ENCODE measurements around the gene ATAD3A. TPM values are rescaled to one million over a fixed set of nuclear protein-coding genes. Genes with fewer than 3 reads are reported as not detected.

The ATAD3A gene
- total and polyA plus RNA-seq, 9 of the 15 experiments (the other 6 are each of a cell fraction or from before 2014, with no cell fraction given), result 0.10 to 173 (median 36.7) TPM

DNA sequence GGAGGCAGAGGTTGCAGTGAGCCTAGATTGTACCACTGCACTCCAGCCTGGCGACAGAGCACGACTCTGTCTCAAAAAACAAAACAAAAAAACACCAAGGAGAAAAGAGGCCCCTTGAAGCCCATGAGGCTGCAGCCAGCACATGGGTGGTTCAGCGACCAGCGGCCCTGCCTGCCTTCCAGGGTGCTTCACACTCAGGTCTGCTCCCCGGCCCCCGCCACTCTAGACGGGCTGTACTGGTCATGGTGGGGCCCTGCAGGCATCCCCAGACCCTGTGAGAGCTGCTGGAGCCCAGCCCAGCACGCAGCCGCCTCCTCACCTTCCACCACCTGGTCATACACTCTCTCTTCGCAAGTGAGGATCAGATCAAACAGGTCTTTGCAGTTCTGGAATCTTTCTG is 32.6 kb downstream of the ATAD3A start:
- Histone ChIP-seq H2AFZ (ENCODE audit: low read depth, low read length) (no peak overlapping the region), H3K27me3 (ENCODE audit: control insufficient read depth in 2 of 2, insufficient read depth in 2 of 2, low read length in 2 of 2) (no peaks in the 10 kb centered on the region), H3K9me3 (replicated peaks; ENCODE audit: control insufficient read depth, insufficient read depth, low read depth, low read length) (no peaks in the 10 kb centered on the region), H4K20me1 (replicated peaks; ENCODE audit: control insufficient read depth, insufficient read depth, low read length) (peaks cover 3% of the 10 kb centered on the region; the same call in 1 of the 2 replicates), H3K9me1 (ENCODE audit: control insufficient read depth, insufficient read depth, low read length) (no peaks in the 10 kb centered on the region), H3K4me2 (ENCODE audit: insufficient read depth, low read length) (no peak overlapping the region), H3K9ac (ENCODE audit: insufficient read depth in 1 of 2, low read depth in 2 of 2, low read length in 2 of 2) (no peak overlapping the region), H3K27ac (ENCODE audit: extremely low read depth, low read depth, low read length) (no peak overlapping the region), H3K4me3 (no peak overlapping the region), H3K36me3 (ENCODE audit: control insufficient read depth, insufficient read depth, low read length) (peaks cover 72% of the 10 kb centered on the region), H3K4me1 (replicated peaks in 1 of 2; ENCODE audit: control insufficient read depth in 2 of 2, insufficient read depth in 2 of 2, low read length in 2 of 2) (peaks cover 0 to 43% of the 10 kb centered on the region in 2 experiments; a peak in 2 of 5 replicates), H3K79me2 (ENCODE audit: control insufficient read depth, insufficient read depth, low read length) (peaks cover 10% of the 10 kb centered on the region; the same call in 2 of the 3 replicates)
- DNase-seq (ENCODE audit: extremely low read depth in 1 of 4, low spot score in 3 of 4), result no peak
- TF ChIP-seq CHD1 (IDR thresholded peaks at IDR 0.05; ENCODE audit: low read length) (no peak), POLR2G (IDR thresholded peaks at IDR 0.05; ENCODE audit: low read depth, low read length) (peak; percentile 49; the same call in 1 of the 2 replicates)
- CTCF ChIA-PET (ENCODE audit: low intra/inter-chr PET ratio), result no interaction called here
- in situ Hi-C loops (cut with MboI) (no loop called here), intact Hi-C loops (cut with micrococcal nuclease) (no loop called here)
- POLR2A ChIA-PET, result interaction anchor here (0.6 to 4.7 kb wide), 3 partner anchors 13 to 1534 kb away, joined by 3 to 36 read pairs (median 3); no protein-coding TSS in a partner anchor
- 94% methylated on average over 7 of the region's 10 CpGs for WGBS (ENCODE audit: insufficient coverage, low coverage, missing lambda C conversion rate)
- no peak for FAIRE-seq
- no peak for ATAC-seq
- no TSS peak for BruUV-seq (replicated peaks)

DNA sequence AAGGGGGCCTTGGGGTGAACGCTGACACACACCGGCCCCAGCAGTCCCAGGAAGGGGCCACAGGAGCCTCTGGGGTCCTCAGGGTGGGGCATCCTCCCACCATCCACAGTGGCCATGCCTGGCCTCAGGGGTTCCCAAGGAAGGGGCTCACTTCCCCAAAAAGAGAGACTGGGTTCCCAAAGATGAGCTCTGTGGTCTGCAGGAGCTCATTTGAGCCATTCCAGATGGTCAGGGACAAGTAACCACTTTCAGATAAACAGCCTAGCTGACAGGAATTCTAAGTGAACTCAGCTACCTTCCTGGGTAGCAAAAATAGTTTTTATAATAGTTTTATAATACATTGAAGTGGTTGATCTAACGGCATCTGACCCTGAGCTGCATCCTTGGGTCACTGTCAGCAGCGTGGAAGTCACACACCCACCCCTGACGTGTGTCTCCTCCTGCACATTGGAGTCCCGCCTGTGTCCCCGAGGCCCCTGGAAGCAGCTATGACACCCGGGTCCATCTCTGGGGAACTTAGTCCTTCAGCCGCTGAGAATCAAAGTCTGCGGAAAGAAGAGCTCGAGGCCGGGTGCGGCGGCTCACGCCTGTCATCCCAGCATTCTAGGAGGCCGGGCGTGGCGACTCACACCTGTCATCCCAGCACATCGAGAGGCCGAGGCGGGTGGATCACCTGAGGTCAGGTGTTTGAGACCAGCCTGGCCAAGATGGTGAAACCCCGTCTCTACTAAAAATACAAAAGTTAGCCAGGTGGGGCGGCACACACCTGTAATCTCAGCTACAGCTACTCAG is 34.2 kb downstream of the ATAD3A start:
- TF ChIP-seq, protein P1, sequence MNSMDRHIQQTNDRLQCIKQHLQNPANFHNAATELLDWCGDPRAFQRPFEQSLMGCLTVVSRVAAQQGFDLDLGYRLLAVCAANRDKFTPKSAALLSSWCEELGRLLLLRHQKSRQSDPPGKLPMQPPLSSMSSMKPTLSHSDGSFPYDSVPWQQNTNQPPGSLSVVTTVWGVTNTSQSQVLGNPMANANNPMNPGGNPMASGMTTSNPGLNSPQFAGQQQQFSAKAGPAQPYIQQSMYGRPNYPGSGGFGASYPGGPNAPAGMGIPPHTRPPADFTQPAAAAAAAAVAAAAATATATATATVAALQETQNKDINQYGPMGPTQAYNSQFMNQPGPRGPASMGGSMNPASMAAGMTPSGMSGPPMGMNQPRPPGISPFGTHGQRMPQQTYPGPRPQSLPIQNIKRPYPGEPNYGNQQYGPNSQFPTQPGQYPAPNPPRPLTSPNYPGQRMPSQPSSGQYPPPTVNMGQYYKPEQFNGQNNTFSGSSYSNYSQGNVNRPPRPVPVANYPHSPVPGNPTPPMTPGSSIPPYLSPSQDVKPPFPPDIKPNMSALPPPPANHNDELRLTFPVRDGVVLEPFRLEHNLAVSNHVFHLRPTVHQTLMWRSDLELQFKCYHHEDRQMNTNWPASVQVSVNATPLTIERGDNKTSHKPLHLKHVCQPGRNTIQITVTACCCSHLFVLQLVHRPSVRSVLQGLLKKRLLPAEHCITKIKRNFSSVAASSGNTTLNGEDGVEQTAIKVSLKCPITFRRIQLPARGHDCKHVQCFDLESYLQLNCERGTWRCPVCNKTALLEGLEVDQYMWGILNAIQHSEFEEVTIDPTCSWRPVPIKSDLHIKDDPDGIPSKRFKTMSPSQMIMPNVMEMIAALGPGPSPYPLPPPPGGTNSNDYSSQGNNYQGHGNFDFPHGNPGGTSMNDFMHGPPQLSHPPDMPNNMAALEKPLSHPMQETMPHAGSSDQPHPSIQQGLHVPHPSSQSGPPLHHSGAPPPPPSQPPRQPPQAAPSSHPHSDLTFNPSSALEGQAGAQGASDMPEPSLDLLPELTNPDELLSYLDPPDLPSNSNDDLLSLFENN (IDR thresholded peaks at IDR 0.05; ENCODE audit: low read depth in 2 of 2, low read length in 2 of 2), result no peak
- TF ChIP-seq ZBED1 (IDR thresholded peaks at IDR 0.05), result no peak
- no peak for TF ChIP-seq NFIC (IDR thresholded peaks at IDR 0.05)
- no peak for TF ChIP-seq HDAC1 (IDR thresholded peaks at IDR 0.05)
- no peak for TF ChIP-seq FIP1L1 (IDR thresholded peaks at IDR 0.05; ENCODE audit: low read depth, low read length, poor library complexity, severe bottlenecking)
- no peak for TF ChIP-seq BMI1 (IDR thresholded peaks at IDR 0.05; ENCODE audit: low read length)
- no peak for TF ChIP-seq ZFPM2 (CRISPR knock-in tag; IDR thresholded peaks at IDR 0.05)
- Histone ChIP-seq H3K9me3 (replicated peaks; ENCODE audit: control insufficient read depth, insufficient read depth, low read depth, low read length) (no peaks in the 10 kb centered on the region), H2AFZ (ENCODE audit: low read depth, low read length) (no peak overlapping the region), H3K4me3 (no peak overlapping the region), H3K4me1 (replicated peaks in 1 of 2; ENCODE audit: control insufficient read depth in 2 of 2, insufficient read depth in 2 of 2, low read length in 2 of 2) (peaks cover 0 to 49% of the 10 kb centered on the region in 2 experiments; a peak in 2 of 5 replicates), H3K9ac (ENCODE audit: insufficient read depth in 1 of 2, low read depth in 2 of 2, low read length in 2 of 2) (no peak overlapping the region), H3K79me2 (ENCODE audit: control insufficient read depth, insufficient read depth, low read length) (peaks cover 21% of the 10 kb centered on the region), H3K4me2 (ENCODE audit: insufficient read depth, low read length) (no peak overlapping the region), H3K36me3 (ENCODE audit: control insufficient read depth, insufficient read depth, low read length) (peaks cover 71% of the 10 kb centered on the region), H3K9me1 (ENCODE audit: control insufficient read depth, insufficient read depth, low read length) (no peaks in the 10 kb centered on the region), H4K20me1 (replicated peaks; ENCODE audit: control insufficient read depth, insufficient read depth, low read length) (peaks cover 10% of the 10 kb centered on the region), H3K27me3 (ENCODE audit: control insufficient read depth in 2 of 2, insufficient read depth in 2 of 2, low read length in 2 of 2) (no peaks in the 10 kb centered on the region), H3K27ac (ENCODE audit: extremely low read depth, low read depth, low read length) (no peak overlapping the region)
- BruUV-seq (replicated peaks), result no TSS peak
- intact Hi-C loops (cut with micrococcal nuclease) (no loop called here), in situ Hi-C loops (cut with MboI) (no loop called here)
- DNase-seq (ENCODE audit: extremely low read depth in 1 of 4, low spot score in 3 of 4), result no peak
- ATAC-seq, result no peak
- CTCF ChIA-PET (ENCODE audit: low intra/inter-chr PET ratio), result no interaction called here
- POLR2A ChIA-PET, result interaction anchor here (0.9 to 4.7 kb wide), 3 partner anchors 11 to 32 kb away, joined by 4 to 36 read pairs (median 5); no protein-coding TSS in a partner anchor
- FAIRE-seq, result no peak
- WGBS (ENCODE audit: insufficient coverage, low coverage, missing lambda C conversion rate), result 92% methylated on average over 16 of the region's 23 CpGs

All from K562 (cell line).